Measurements from ENCODE around the gene KRTAP21-3.
"Not testable (repeated sequence)": the region's sequence is repeated elsewhere in the genome, so short reads cannot be mapped to it uniquely, and the experiment has no call there.

DNA sequence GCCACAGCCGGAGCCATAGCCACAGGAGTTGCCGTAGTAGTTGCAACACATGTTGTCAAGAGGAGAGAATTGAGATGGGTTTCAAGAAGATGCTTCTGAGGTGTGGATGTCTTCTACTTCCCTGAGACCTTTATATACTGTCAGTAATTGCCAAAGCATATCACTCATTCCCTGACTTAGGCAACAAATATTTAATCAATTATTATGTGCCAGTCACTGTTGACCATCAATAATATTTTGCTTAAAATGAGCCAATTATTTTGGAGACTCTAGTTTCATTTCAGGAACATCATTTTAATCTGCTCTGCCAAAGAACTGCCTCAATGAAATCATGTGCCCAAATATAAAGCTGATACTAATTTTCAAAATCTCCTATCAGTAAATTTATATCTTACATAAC is 36.8 kb upstream of the KRTAP21-3 start, which contains the start of gene KRTAP21-1:
- TF ChIP-seq, protein P1, sequence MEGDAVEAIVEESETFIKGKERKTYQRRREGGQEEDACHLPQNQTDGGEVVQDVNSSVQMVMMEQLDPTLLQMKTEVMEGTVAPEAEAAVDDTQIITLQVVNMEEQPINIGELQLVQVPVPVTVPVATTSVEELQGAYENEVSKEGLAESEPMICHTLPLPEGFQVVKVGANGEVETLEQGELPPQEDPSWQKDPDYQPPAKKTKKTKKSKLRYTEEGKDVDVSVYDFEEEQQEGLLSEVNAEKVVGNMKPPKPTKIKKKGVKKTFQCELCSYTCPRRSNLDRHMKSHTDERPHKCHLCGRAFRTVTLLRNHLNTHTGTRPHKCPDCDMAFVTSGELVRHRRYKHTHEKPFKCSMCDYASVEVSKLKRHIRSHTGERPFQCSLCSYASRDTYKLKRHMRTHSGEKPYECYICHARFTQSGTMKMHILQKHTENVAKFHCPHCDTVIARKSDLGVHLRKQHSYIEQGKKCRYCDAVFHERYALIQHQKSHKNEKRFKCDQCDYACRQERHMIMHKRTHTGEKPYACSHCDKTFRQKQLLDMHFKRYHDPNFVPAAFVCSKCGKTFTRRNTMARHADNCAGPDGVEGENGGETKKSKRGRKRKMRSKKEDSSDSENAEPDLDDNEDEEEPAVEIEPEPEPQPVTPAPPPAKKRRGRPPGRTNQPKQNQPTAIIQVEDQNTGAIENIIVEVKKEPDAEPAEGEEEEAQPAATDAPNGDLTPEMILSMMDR (IDR thresholded peaks at IDR 0.05): not testable (repeated sequence)
- TF ChIP-seq POLR2A (IDR thresholded peaks at IDR 0.05): not testable (repeated sequence)

Data from testis (tissue), 2 donors.